Activated CD4-positive, alpha-beta T cell treated with anti-CD3 and anti-CD28 coated beads, Interleukin-2, amount 10 ng/mL, durations not matched to agents 7 days and 5 days (primary cell): ENCODE results near the gene BRWD1. TPM values are rescaled to one million over a fixed set of nuclear protein-coding genes. Genes with fewer than 3 reads are reported as not detected.
"Not testable (repeated sequence)": the region's sequence is repeated elsewhere in the genome, so short reads cannot be mapped to it uniquely, and the experiment has no call there.

ENCODE experiments used
- CTCF ChIA-PET: fragments of 350-600 bp; sonication (Branson Sonifier 250); formaldehyde crosslinking; loops from one replicate; lab custom pipeline; 2021; ENCODE audit warnings: antibody characterized with exemption; lab: Charles Lee
- POLR2A ChIA-PET: fragments of 350-600 bp; sonication (Branson Sonifier 250); formaldehyde crosslinking; loops from one replicate; lab custom pipeline; 2021; ENCODE audit warnings: antibody characterized with exemption; lab: Charles Lee
- DNase-seq: peaks from one replicate; pipeline ENCODE4 v3.0.0-alpha.2; 2020
- H3K27ac Mint-ChIP-seq: one replicate; pipeline ENCODE4 v1.8.0; 2021; ENCODE audit warnings: mild to moderate bottlenecking, moderate library complexity, mixed read lengths
- H3K27me3 Mint-ChIP-seq: one replicate; pipeline ENCODE4 v1.8.0; 2021; ENCODE audit warnings: mixed read lengths
- H3K36me3 Mint-ChIP-seq: one replicate; pipeline ENCODE4 v1.8.0; 2021; ENCODE audit warnings: low read depth, mixed read lengths
- H3K4me1 Mint-ChIP-seq: one replicate; pipeline ENCODE4 v1.8.0; 2021; ENCODE audit warnings: mixed read lengths
- H3K4me3 Mint-ChIP-seq: one replicate; pipeline ENCODE4 v1.8.0; 2021; ENCODE audit warnings: mild to moderate bottlenecking, moderate library complexity, mixed read lengths
- H3K9me3 Mint-ChIP-seq: one replicate; pipeline ENCODE4 v1.8.0; 2021; ENCODE audit warnings: mixed read lengths
- total RNA-seq, 2 experiments: library from RNA; stranded (reverse); gene quantifications; one replicate each; pipeline ENCODE4 v1.2.3, GENCODE V29; 2021

The BRWD1 gene
- total RNA-seq, 2 experiments from 2014 or later, result 33.0 to 34.4 TPM

- Mint-ChIP-seq H3K27ac (no peak overlapping the region), H3K4me1 (no peaks in the 10 kb centered on the region), H3K36me3 (no peaks in the 10 kb centered on the region), H3K27me3 (peaks cover 2% of the 10 kb centered on the region), H3K9me3 (no peaks in the 10 kb centered on the region), H3K4me3 (no peak overlapping the region)
- POLR2A ChIA-PET, result no interaction called here
- CTCF ChIA-PET, result interaction anchor here (1.6 kb wide), 1 partner anchor 651 kb away, joined by 3 read pairs; no protein-coding TSS in a partner anchor
- DNase-seq, result no peak
Measured at GRCh38 chr21:39150316-39150715, 163.1 kb downstream of the BRWD1 start.

GRCh38 chr21:39149882-39150281 lies 163.6 kb downstream of the BRWD1 start:
- Mint-ChIP-seq H3K27me3 (peaks cover 2% of the 10 kb centered on the region), H3K27ac (no peak overlapping the region), H3K9me3 (peaks cover 3% of the 10 kb centered on the region), H3K4me1 (no peaks in the 10 kb centered on the region), H3K4me3 (no peak overlapping the region), H3K36me3 (peaks cover under 1% of the 10 kb centered on the region)
- ChIA-PET CTCF (interaction anchor here (1.6 kb wide), 1 partner anchor 651 kb away, joined by 3 read pairs; no protein-coding TSS in a partner anchor), POLR2A (no interaction called here)
- DNase-seq, result no peak

GRCh38 chr21:39148975-39149374 lies 164.5 kb downstream of the BRWD1 start:
- Mint-ChIP-seq H3K9me3 (peaks cover 5% of the 10 kb centered on the region), H3K27me3 (peaks cover 2% of the 10 kb centered on the region), H3K36me3 (peaks cover 2% of the 10 kb centered on the region), H3K4me1 (no peaks in the 10 kb centered on the region), H3K4me3 (no peak overlapping the region), H3K27ac (no peak overlapping the region)
- ChIA-PET CTCF (no interaction called here), POLR2A (no interaction called here)
- DNase-seq, result no peak

GRCh38 chr21:39144191-39144590 lies 169.2 kb downstream of the BRWD1 start:
- H3K4me3 Mint-ChIP-seq, result no peak overlapping the region
- ChIA-PET CTCF (no interaction called here), POLR2A (no interaction called here)
- H3K27me3 Mint-ChIP-seq, result peaks cover 2% of the 10 kb centered on the region
- H3K9me3 Mint-ChIP-seq, result peaks cover 7% of the 10 kb centered on the region
- no peak overlapping the region for H3K27ac Mint-ChIP-seq
- no peaks in the 10 kb centered on the region for H3K4me1 Mint-ChIP-seq
- peaks cover 2% of the 10 kb centered on the region for H3K36me3 Mint-ChIP-seq
- DNase-seq, result no peak

- CTCF ChIA-PET, result no interaction called here
- H3K9me3 Mint-ChIP-seq, result peaks cover 7% of the 10 kb centered on the region
- no peak for DNase-seq
- no peaks in the 10 kb centered on the region for H3K27me3 Mint-ChIP-seq
- H3K36me3 Mint-ChIP-seq, result peaks cover 2% of the 10 kb centered on the region
- POLR2A ChIA-PET, result no interaction called here
- no peak overlapping the region for H3K27ac Mint-ChIP-seq
- no peak overlapping the region for H3K4me3 Mint-ChIP-seq
- H3K4me1 Mint-ChIP-seq, result no peaks in the 10 kb centered on the region
Measured at GRCh38 chr21:39142972-39143371, 170.5 kb downstream of the BRWD1 start.

- no peak overlapping the region for H3K27ac Mint-ChIP-seq
- no peaks in the 10 kb centered on the region for H3K4me1 Mint-ChIP-seq
- POLR2A ChIA-PET, result no interaction called here
- CTCF ChIA-PET, result no interaction called here
- H3K9me3 Mint-ChIP-seq, result peaks cover 7% of the 10 kb centered on the region
- DNase-seq, result no peak
- H3K4me3 Mint-ChIP-seq, result no peak overlapping the region
- H3K36me3 Mint-ChIP-seq, result peaks cover 2% of the 10 kb centered on the region
- no peaks in the 10 kb centered on the region for H3K27me3 Mint-ChIP-seq
Measured at GRCh38 chr21:39141502-39141901, 171.9 kb downstream of the BRWD1 start.

GRCh38 chr21:39137248-39138178 lies 175.9 kb downstream of the BRWD1 start:
- ChIA-PET CTCF (interaction anchor here (0.6 to 1.4 kb wide), 3 partner anchors 11 to 467 kb away, joined by 3 read pairs; no protein-coding TSS in a partner anchor), POLR2A (interaction anchor here (0.6 kb wide), 1 partner anchor 637 kb away, joined by 3 read pairs; no protein-coding TSS in a partner anchor)
- Mint-ChIP-seq H3K27ac (no peak overlapping the region), H3K27me3 (no peaks in the 10 kb centered on the region), H3K36me3 (no peaks in the 10 kb centered on the region), H3K4me1 (no peaks in the 10 kb centered on the region), H3K4me3 (no peak overlapping the region), H3K9me3 (no peaks in the 10 kb centered on the region)
- DNase-seq, result no peak

- Mint-ChIP-seq H3K27me3 (no peaks in the 10 kb centered on the region), H3K36me3 (no peaks in the 10 kb centered on the region), H3K4me1 (no peaks in the 10 kb centered on the region), H3K4me3 (no peak overlapping the region), H3K9me3 (peaks cover 2% of the 10 kb centered on the region), H3K27ac (no peak overlapping the region)
- DNase-seq, result no peak
- ChIA-PET POLR2A (no interaction called here), CTCF (interaction anchor here (1.4 kb wide), 1 partner anchor 11 kb away, joined by 3 read pairs; no protein-coding TSS in a partner anchor)
Measured at GRCh38 chr21:39136711-39137110, 176.7 kb downstream of the BRWD1 start.

- DNase-seq, result peak; percentile 31
- H3K9me3 Mint-ChIP-seq, H3K4me3 Mint-ChIP-seq, H3K4me1 Mint-ChIP-seq, POLR2A ChIA-PET, H3K27me3 Mint-ChIP-seq, CTCF ChIA-PET, H3K36me3 Mint-ChIP-seq, H3K27ac Mint-ChIP-seq: not testable (repeated sequence)
Measured at GRCh38 chr21:39136138-39136537, 177.3 kb downstream of the BRWD1 start.

GRCh38 chr21:39134288-39134810 lies 179.1 kb downstream of the BRWD1 start:
- DNase-seq, result no peak
- no peaks in the 10 kb centered on the region for H3K36me3 Mint-ChIP-seq
- H3K4me3 Mint-ChIP-seq, result no peak overlapping the region
- no peak overlapping the region for H3K27ac Mint-ChIP-seq
- H3K9me3 Mint-ChIP-seq, result peaks cover 2% of the 10 kb centered on the region
- ChIA-PET CTCF (no interaction called here), POLR2A (no interaction called here)
- H3K4me1 Mint-ChIP-seq, result no peaks in the 10 kb centered on the region
- H3K27me3 Mint-ChIP-seq, result peaks cover 5% of the 10 kb centered on the region

Other genes with a start within 250 kb of the BRWD1 start
- gene PSMG1, start 130.2 kb downstream of the BRWD1 start, total RNA-seq, result 10 to 100 TPM; 66.8 to 84.3 TPM
- 100 to 1,000 TPM; 389 to 395 TPM for gene HMGN1, start 35.5 kb upstream of the BRWD1 start, total RNA-seq
- under 1 TPM in 1 of 2 experiments, not detected in 1; 0.19 TPM for gene LCA5L, start 132.1 kb upstream of the BRWD1 start, total RNA-seq
- 1 to 10 TPM in 1 of 2 experiments, under 1 TPM in 1; 0.89 to 1.6 TPM for gene SH3BGR, start 138.3 kb upstream of the BRWD1 start, total RNA-seq